NCI-H128 (cell line): ENCODE data around the gene NCCRP1.

Experiments
- DNase-seq: peaks from one replicate; lab custom pipeline; 2025; ENCODE audit not compliant: unreplicated experiment; lab: John Stamatoyannopoulos, UW

NCCRP1 gene

GRCh38 chr19:39178296-39179006, 18.3 kb upstream of the NCCRP1 start:
- DNase-seq, result no peak

DNA sequence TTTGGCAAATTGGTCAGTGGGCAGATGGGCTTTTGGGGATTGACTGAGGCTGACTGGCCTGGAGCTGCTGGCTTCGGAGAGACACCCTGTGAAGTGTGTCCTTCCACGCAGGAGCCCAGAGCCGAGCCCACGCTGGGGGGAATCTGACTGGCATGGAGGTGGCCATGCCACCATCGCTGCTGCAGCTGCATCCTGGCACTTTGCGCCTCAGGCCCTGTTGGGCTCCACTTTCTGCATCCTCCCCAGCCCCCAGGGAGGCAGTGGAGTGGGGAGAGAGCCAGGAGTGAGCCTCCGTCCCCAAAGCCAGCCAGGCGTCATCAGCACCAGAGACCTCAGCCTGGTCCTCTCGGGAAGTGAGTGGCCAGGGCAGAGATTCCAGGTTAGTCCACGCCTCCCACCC, 17.0 kb upstream of the NCCRP1 start:
- DNase-seq, result no peak

GRCh38 chr19:39180749-39181148, 16.0 kb upstream of the NCCRP1 start:
- no peak for DNase-seq

GRCh38 chr19:39181500-39182173, 15.1 kb upstream of the NCCRP1 start:
- DNase-seq, result no peak

DNA sequence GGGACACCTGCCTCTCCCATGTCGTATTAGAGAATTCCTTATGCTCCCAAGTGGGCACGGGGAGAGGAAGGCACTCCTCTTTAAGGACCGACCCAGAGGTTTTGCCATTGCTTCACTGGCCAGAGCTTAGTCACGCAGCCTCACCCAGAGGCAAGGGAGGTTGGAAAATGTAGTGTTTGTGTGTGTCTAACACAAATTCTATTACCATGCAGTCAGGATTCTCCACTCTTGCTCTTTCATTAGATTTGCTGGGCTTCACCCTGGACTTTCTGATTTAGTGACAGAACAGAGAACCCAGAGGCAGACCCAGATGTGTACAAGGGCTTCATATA, 14.6 kb upstream of the NCCRP1 start:
- DNase-seq, result no peak

DNA sequence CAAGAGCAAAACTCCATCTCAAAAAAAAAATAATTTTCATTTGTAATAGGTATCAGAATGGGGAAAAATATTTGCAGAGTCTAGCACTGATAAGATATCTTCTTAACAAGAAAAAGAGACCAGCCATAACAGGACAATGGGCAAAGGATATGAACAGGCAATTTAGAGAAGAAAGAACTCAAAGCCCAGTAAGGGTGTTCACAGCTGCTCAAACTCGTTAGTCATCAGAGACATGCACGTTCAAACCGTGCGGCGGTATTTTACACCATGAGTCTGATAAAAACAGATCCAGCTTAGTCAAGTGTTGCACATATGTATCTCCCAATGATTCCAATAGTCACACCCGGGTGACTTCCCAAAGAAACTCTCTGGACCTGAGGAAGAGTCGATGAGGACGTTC, 13.7 kb upstream of the NCCRP1 start:
- no peak for DNase-seq

DNA sequence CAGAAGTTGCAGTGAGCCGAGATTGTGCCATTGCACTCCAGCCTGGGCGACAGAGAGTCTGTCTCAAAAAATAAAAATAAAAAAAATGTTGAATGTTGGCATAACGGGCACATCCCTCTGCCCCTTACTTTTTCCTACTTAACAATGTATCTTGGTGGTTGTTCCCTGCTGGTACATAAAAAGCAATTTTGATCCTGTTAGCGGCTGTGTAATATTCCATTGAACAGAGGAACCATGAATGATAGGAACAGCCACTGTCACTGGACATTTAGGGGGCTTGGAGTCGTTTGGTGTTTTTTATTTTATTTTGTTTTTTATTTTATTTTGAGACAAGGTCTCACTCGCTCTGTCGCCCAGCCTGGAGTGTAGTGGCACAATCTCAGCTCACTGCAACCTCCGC, 10.4 kb upstream of the NCCRP1 start:
- DNase-seq, result no peak

DNA sequence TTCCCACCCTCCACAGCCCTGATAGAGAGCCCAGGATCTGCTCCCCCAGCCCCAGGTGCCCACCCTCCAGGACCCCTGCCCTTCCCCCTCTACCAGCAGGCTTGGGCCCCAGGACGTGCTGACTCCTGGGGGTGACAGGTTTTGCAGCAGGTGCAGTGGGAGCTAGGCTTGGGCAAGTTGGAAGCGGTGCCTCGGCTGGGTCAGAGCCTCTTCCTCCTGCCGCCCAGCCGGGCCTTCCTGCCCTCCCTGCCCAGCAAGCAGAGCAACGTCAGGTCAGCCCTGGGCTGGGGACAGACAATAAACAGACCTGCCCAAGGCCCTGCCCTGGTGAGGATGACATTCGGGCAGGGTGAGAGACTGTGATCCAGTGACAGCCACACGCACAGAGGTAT, 9.2 kb upstream of the NCCRP1 start:
- DNase-seq, result no peak

DNA sequence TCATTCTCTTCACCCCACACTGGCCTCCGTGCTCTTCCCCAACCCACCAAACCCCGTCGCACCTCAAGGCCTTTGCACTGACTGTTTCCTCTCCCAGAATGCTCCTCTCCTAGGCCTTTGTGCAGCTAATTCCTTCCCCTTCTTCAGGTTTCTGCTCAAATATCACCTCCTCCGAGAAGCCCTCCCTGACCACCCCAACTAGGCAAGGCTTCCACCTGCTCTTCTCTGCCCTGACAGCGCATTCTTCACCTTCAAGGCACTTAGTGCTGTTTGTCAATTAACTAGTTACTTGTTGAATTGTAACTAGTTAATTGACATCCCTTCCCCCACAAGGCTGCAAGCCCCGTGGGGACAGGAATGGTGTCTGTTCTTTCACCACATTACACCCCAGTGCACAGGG, 7.8 kb upstream of the NCCRP1 start:
- DNase-seq, result no peak

DNA sequence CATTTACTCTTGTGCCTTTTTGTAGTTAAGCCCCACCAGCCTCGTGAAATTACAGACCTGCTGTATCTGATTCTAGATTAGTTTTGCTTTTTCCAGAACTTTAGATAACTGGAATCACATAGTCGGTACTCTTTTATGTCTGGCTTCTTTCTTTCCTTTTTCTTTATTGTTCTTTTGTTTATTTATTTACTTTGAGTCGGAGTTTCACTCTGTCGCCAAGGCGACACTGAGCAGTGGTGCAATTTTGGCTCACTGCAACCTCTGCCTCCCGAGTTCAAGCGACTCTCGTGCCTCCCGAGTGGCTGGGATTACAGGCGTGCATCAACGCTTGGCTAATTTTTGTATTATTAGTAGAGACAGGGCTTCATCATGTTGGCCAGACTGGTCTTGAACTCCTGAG, 6.0 kb upstream of the NCCRP1 start:
- DNase-seq, result no peak

- DNase-seq, result no peak
Observed at GRCh38 chr19:39192846-39193245, 3.9 kb upstream of the NCCRP1 start.

GRCh38 chr19:39193803-39194202, 3.0 kb upstream of the NCCRP1 start:
- no peak for DNase-seq

GRCh38 chr19:39194832-39195542, 1.8 kb upstream of the NCCRP1 start:
- no peak for DNase-seq

DNA sequence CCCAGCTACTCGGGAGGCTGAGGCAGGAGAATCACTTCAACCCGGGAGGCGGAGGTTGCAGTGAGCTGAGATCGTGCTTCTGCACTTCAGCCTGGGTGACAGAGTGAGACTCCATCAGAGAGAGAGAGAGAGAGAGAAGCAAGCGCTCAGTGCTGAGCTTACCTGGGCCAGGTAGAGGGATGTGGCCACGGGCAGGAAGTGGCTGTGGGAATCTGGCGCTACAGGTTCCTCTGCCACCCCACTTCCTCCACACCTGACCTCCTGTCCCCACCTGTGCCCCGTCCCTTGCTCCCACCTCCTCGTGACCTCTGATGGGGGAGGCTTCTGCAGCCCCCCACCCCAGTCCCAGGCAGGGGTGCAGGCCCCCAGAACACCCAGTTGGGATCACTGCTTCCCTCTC, 1.0 kb upstream of the NCCRP1 start:
- no peak for DNase-seq

GRCh38 chr19:39196320-39196719, 444 bp upstream of the NCCRP1 start:
- DNase-seq, result no peak

GRCh38 chr19:39197808-39198207, 1.0 kb downstream of the NCCRP1 start:
- no peak for DNase-seq

GRCh38 chr19:39199025-39199424, 2.3 kb downstream of the NCCRP1 start:
- DNase-seq, result no peak

GRCh38 chr19:39200066-39200802, 3.5 kb downstream of the NCCRP1 start:
- no peak for DNase-seq

DNA sequence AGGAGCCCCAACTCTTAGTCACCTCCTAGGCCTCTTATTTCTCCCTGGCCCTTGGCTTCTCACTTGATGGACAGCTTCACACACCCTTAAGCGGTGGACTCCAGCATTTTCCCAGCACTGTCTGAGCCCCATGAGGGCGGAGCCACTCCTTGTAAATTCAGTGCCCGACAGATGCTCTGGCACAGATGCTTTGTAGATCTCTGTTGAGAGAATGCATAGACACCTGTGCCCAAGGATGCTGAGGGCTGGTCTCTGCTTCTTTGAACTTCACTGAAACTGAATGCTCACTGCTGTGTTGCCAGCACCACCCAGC, 4.0 kb downstream of the NCCRP1 start:
- DNase-seq, result no peak

DNA sequence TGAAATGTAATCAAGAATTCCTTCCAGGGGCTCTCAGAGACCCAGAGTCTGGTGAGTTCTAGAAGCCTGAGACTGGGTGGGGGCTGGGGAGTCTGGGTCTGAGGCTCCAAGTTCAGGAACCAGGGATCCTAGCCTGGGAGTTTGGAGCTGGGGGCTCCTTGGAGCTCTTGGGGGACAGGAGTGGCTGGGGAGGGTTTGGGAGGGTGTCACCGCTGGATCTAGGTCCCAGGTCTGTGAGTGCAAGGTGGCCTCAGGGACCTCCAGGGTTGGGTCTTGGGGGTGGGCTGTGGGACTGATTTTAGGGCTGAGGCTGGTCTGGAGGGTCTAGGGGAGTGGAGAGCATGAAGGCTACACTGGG, 6.2 kb downstream of the NCCRP1 start:
- no peak for DNase-seq

GRCh38 chr19:39203372-39204341, 6.9 kb downstream of the NCCRP1 start, which contains the start of gene SYCN:
SYCN (minus strand) TSS chr19:39204263; CDS start chr19:39204254, 9 bp downstream.
- DNase-seq, result no peak
